SK-N-SH treated with all-trans-retinoic acid at 6 μM for 48 hours (cell line): ENCODE results near the gene HLF.

Source experiments
- ATAC-seq: fragments of 200-7000 bp; cut with Tn5 transposase; 3 replicates; pipeline ENCODE4 v1.9.1; 2020; ENCODE audit warnings: mild to moderate bottlenecking, moderate library complexity
- ARNTL ChIP-seq: fragments of 450-650 bp; formaldehyde crosslinking; IDR thresholded peaks from 2 replicates; pipeline ENCODE4 v1.5.0; 2020; ENCODE audit warnings: low read depth, mild to moderate bottlenecking, moderate library complexity, borderline replicate concordance
- BACH2 ChIP-seq: fragments of 250-450 bp; sonication (Bioruptor Pico); IDR thresholded peaks from 2 replicates; pipeline ENCODE4 v1.9.0; 2021; ENCODE audit warnings: mild to moderate bottlenecking, borderline replicate concordance
- CSDC2 ChIP-seq: fragments of 250-450 bp; sonication (Bioruptor Pico); IDR thresholded peaks from 2 replicates; pipeline ENCODE4 v1.5.0; 2020; ENCODE audit warnings: mild to moderate bottlenecking, moderate library complexity
- ESRRG ChIP-seq: fragments of 250-450 bp; sonication (Bioruptor Pico); IDR thresholded peaks from 2 replicates; pipeline ENCODE4 v1.6.1; 2021; ENCODE audit warnings: mild to moderate bottlenecking
- GLIS3 ChIP-seq: fragments of 250-450 bp; sonication (Bioruptor Pico); IDR thresholded peaks from 2 replicates; pipeline ENCODE4 v1.5.0; 2020; ENCODE audit warnings: mild to moderate bottlenecking, moderate library complexity
- ISL1 ChIP-seq: fragments of 250-450 bp; sonication (Bioruptor Pico); IDR thresholded peaks from 2 replicates; pipeline ENCODE4 v2.1.2; 2022; ENCODE audit warnings: mild to moderate bottlenecking, moderate library complexity
- PPARA ChIP-seq: fragments of 250-450 bp; sonication (Bioruptor Pico); IDR thresholded peaks from 2 replicates; pipeline ENCODE4 v1.5.0; 2020; ENCODE audit warnings: mild to moderate bottlenecking, borderline replicate concordance
- RARB ChIP-seq: fragments of 250-450 bp; sonication (Bioruptor Pico); IDR thresholded peaks from 2 replicates; pipeline ENCODE4 v1.8.0; 2021; ENCODE audit warnings: mild to moderate bottlenecking, moderate library complexity
- SNAI2 ChIP-seq: fragments of 250-450 bp; sonication (Bioruptor Pico); IDR thresholded peaks from 2 replicates; pipeline ENCODE4 v1.5.0; 2020; ENCODE audit warnings: mild to moderate bottlenecking, moderate library complexity
- TCF4 ChIP-seq: fragments of 250-450 bp; sonication (Bioruptor Pico); IDR thresholded peaks from 2 replicates; pipeline ENCODE4 v1.8.0; 2021; ENCODE audit warnings: mild to moderate bottlenecking, moderate library complexity, borderline replicate concordance
- ZC3H10 ChIP-seq: fragments of 250-450 bp; sonication (Bioruptor Pico); IDR thresholded peaks from 2 replicates; pipeline ENCODE4 v1.5.1; 2021; ENCODE audit warnings: mild to moderate bottlenecking, moderate library complexity
- ZFP3 ChIP-seq: fragments of 250-450 bp; sonication (Bioruptor Pico); IDR thresholded peaks from 2 replicates; pipeline ENCODE4 v1.5.0; 2020; ENCODE audit warnings: mild to moderate bottlenecking, moderate library complexity
- ZFP30 ChIP-seq: fragments of 450-650 bp; formaldehyde crosslinking; IDR thresholded peaks from 2 replicates; pipeline ENCODE4 v1.5.0; 2022; ENCODE audit warnings: mild to moderate bottlenecking, moderate library complexity
- ZNF565 ChIP-seq: fragments of 450-650 bp; formaldehyde crosslinking; conservative IDR thresholded peaks from 2 replicates; pipeline ENCODE4 v1.5.0; 2020; ENCODE audit warnings: low read depth, mild to moderate bottlenecking, moderate library complexity
- ZNF70 ChIP-seq: fragments of 450-650 bp; formaldehyde crosslinking; IDR thresholded peaks from 2 replicates; pipeline ENCODE4 v1.5.0; 2020; ENCODE audit warnings: mild to moderate bottlenecking, moderate library complexity
- ZNF8 ChIP-seq: fragments of 450-650 bp; formaldehyde crosslinking; IDR thresholded peaks from 2 replicates; pipeline ENCODE4 v1.5.0; 2020; ENCODE audit warnings: mild to moderate bottlenecking, moderate library complexity
- TF ChIP-seq, protein P1 (sequence below): fragments of 250-450 bp; sonication (Bioruptor Pico); IDR thresholded peaks from 2 replicates; pipeline ENCODE4 v1.8.0; 2020; ENCODE audit warnings: mild to moderate bottlenecking, moderate library complexity, borderline replicate concordance
- TF ChIP-seq, protein P2 (sequence below): fragments of 250-450 bp; sonication (Bioruptor Pico); IDR thresholded peaks from 2 replicates; pipeline ENCODE4 v1.5.1; 2021; ENCODE audit warnings: mild to moderate bottlenecking, moderate library complexity
- TF ChIP-seq, protein P3 (sequence below): fragments of 250-450 bp; sonication (Bioruptor Pico); IDR thresholded peaks from 2 replicates; pipeline ENCODE4 v1.8.0; 2021; ENCODE audit warnings: low read depth, mild to moderate bottlenecking, moderate library complexity, borderline replicate concordance
- TF ChIP-seq, protein P4 (sequence below): fragments of 250-450 bp; sonication (Bioruptor Pico); IDR thresholded peaks from 2 replicates; pipeline ENCODE4 v1.5.0; 2020; ENCODE audit warnings: mild to moderate bottlenecking, moderate library complexity

HLF gene

DNA sequence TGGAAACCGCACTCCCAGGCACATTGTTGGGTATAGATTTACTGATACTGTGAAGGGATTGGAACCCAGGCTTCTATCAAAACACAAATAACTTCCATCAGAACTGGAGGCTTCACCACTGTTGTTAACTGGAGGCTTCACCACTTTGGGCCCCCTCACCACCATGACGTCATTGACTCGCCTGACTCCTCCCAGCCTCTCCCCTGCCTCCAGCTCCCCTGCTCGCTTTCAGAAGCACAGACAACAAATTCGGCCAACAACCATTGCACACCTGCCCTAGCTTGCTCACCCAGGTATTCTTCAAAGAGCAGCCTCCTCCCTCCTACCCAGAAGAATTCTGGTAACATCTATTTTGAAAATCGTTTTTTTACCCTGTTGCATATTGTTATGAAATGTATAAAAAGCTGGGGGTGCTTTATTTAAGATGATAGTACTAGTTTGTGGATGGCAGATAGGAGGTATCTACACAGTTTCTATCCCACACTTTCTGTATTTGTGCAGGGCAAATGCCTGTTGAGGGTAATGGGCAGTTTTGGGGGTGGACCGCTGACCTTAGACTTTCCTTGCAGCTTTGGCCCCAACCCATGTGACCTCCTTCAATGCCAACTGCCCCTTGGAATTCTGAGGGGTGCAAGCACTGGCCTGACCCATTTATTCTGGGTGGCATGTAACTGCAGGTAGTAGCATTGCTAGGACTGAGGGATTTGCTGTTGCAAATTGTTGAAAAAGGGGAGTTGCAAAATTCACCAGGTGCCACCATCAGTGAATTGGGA is 54.1 kb downstream of the HLF start:
- TF ChIP-seq SNAI2 (no peak), ZFP30 (no peak), ZNF70 (CRISPR knock-in tag) (no peak), RARB (no peak), ZNF565 (CRISPR knock-in tag) (no peak), ZFP3 (CRISPR knock-in tag) (no peak), ZNF8 (CRISPR knock-in tag) (no peak), ZC3H10 (CRISPR knock-in tag) (no peak), CSDC2 (no peak), TCF4 (CRISPR knock-in tag) (no peak), ARNTL (CRISPR knock-in tag) (no peak), ESRRG (CRISPR knock-in tag) (no peak), ISL1 (CRISPR knock-in tag) (no peak), GLIS3 (CRISPR knock-in tag) (no peak), PPARA (no peak)
- TF ChIP-seq, protein P1, sequence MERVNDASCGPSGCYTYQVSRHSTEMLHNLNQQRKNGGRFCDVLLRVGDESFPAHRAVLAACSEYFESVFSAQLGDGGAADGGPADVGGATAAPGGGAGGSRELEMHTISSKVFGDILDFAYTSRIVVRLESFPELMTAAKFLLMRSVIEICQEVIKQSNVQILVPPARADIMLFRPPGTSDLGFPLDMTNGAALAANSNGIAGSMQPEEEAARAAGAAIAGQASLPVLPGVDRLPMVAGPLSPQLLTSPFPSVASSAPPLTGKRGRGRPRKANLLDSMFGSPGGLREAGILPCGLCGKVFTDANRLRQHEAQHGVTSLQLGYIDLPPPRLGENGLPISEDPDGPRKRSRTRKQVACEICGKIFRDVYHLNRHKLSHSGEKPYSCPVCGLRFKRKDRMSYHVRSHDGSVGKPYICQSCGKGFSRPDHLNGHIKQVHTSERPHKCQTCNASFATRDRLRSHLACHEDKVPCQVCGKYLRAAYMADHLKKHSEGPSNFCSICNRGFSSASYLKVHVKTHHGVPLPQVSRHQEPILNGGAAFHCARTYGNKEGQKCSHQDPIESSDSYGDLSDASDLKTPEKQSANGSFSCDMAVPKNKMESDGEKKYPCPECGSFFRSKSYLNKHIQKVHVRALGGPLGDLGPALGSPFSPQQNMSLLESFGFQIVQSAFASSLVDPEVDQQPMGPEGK: no peak
- TF ChIP-seq, protein P2, sequence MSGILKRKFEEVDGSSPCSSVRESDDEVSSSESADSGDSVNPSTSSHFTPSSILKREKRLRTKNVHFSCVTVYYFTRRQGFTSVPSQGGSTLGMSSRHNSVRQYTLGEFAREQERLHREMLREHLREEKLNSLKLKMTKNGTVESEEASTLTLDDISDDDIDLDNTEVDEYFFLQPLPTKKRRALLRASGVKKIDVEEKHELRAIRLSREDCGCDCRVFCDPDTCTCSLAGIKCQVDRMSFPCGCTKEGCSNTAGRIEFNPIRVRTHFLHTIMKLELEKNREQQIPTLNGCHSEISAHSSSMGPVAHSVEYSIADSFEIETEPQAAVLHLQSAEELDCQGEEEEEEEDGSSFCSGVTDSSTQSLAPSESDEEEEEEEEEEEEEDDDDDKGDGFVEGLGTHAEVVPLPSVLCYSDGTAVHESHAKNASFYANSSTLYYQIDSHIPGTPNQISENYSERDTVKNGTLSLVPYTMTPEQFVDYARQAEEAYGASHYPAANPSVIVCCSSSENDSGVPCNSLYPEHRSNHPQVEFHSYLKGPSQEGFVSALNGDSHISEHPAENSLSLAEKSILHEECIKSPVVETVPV: no peak
- ATAC-seq: no peak

DNA sequence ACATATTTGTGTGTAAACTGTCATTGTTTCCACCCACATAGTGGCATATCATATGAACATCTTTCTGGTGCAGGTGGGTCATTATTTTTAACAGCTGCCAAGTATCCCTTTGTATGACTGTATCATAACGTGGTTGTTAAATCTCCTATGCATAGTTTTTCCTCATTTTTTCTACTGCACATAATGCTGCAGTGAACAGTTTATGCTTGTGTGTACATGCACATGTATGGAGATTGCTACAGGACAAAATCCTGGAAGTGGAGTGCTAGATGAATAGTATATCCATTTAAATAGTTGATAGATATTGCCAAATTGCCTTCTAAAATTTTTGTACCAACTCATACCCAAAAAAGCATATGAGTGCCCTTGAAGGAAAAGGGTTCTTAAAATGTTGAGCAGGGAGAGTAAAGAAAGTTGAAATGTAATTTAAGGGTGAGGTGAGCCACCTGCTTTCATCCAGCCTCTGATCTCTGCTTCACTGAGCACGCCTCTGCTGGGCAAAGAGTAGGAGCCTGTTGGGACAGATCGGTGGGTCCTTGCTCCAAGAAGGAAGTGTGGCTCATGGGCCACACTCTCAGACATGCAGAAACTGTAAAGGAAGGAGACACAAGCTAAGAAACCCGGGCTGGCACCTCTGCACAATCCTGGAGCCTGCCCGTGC is 55.3 kb downstream of the HLF start:
- no peak for TF ChIP-seq ZNF8 (CRISPR knock-in tag)
- TF ChIP-seq BACH2 (CRISPR knock-in tag): no peak
- no peak for TF ChIP-seq SNAI2
- no peak for TF ChIP-seq GLIS3 (CRISPR knock-in tag)
- TF ChIP-seq CSDC2: no peak
- no peak for TF ChIP-seq ZFP3 (CRISPR knock-in tag)
- TF ChIP-seq TCF4 (CRISPR knock-in tag): no peak
- no peak for TF ChIP-seq ZC3H10 (CRISPR knock-in tag)
- no peak for TF ChIP-seq RARB
- no peak for TF ChIP-seq ZNF70 (CRISPR knock-in tag)
- TF ChIP-seq PPARA: no peak
- TF ChIP-seq, protein P1: no peak
- no peak for TF ChIP-seq ZFP30
- TF ChIP-seq, protein P3, sequence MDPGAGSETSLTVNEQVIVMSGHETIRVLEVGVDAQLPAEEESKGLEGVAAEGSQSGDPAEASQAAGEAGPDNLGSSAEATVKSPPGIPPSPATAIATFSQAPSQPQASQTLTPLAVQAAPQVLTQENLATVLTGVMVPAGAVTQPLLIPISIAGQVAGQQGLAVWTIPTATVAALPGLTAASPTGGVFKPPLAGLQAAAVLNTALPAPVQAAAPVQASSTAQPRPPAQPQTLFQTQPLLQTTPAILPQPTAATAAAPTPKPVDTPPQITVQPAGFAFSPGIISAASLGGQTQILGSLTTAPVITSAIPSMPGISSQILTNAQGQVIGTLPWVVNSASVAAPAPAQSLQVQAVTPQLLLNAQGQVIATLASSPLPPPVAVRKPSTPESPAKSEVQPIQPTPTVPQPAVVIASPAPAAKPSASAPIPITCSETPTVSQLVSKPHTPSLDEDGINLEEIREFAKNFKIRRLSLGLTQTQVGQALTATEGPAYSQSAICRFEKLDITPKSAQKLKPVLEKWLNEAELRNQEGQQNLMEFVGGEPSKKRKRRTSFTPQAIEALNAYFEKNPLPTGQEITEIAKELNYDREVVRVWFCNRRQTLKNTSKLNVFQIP (CRISPR knock-in tag): no peak
- no peak for TF ChIP-seq ISL1 (CRISPR knock-in tag)
- TF ChIP-seq, protein P4, sequence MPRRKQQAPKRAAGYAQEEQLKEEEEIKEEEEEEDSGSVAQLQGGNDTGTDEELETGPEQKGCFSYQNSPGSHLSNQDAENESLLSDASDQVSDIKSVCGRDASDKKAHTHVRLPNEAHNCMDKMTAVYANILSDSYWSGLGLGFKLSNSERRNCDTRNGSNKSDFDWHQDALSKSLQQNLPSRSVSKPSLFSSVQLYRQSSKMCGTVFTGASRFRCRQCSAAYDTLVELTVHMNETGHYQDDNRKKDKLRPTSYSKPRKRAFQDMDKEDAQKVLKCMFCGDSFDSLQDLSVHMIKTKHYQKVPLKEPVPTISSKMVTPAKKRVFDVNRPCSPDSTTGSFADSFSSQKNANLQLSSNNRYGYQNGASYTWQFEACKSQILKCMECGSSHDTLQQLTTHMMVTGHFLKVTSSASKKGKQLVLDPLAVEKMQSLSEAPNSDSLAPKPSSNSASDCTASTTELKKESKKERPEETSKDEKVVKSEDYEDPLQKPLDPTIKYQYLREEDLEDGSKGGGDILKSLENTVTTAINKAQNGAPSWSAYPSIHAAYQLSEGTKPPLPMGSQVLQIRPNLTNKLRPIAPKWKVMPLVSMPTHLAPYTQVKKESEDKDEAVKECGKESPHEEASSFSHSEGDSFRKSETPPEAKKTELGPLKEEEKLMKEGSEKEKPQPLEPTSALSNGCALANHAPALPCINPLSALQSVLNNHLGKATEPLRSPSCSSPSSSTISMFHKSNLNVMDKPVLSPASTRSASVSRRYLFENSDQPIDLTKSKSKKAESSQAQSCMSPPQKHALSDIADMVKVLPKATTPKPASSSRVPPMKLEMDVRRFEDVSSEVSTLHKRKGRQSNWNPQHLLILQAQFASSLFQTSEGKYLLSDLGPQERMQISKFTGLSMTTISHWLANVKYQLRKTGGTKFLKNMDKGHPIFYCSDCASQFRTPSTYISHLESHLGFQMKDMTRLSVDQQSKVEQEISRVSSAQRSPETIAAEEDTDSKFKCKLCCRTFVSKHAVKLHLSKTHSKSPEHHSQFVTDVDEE (CRISPR knock-in tag): no peak
- no peak for ATAC-seq
